22Rv1 (cell line): ENCODE data around the gene GPC5.

Experiments
- ZFX ChIP-seq: fragments of 450-650 bp; IDR thresholded peaks from 2 replicates; pipeline ENCODE4 v1.6.1; 2017; ENCODE audit warnings: antibody characterized with exemption, borderline replicate concordance
- TF ChIP-seq, protein P1 (sequence below): fragments of 450-650 bp; IDR thresholded peaks from 2 replicates; pipeline ENCODE4 v1.5.1; 2017; ENCODE audit warnings: mild to moderate bottlenecking

DNA sequence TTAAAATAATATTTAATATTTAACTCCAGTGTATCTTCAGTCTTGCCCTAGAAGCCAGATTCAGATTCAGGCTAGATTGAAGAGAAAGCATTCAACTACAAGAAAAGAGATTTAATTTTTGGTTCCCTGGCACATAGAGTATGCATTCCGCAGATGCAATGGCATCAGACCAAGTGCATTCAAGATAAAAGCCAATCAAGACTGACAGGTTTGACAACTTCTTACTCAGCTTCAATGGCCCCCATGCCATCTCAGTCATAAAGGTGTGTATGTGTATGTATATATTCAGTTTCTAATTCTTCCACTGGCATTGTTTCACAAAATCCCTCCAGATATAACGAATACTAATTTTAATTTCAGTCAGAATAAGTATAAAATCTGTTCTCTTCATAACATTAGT, 1177.4 kb downstream of the GPC5 start:
- TF ChIP-seq, protein P1, sequence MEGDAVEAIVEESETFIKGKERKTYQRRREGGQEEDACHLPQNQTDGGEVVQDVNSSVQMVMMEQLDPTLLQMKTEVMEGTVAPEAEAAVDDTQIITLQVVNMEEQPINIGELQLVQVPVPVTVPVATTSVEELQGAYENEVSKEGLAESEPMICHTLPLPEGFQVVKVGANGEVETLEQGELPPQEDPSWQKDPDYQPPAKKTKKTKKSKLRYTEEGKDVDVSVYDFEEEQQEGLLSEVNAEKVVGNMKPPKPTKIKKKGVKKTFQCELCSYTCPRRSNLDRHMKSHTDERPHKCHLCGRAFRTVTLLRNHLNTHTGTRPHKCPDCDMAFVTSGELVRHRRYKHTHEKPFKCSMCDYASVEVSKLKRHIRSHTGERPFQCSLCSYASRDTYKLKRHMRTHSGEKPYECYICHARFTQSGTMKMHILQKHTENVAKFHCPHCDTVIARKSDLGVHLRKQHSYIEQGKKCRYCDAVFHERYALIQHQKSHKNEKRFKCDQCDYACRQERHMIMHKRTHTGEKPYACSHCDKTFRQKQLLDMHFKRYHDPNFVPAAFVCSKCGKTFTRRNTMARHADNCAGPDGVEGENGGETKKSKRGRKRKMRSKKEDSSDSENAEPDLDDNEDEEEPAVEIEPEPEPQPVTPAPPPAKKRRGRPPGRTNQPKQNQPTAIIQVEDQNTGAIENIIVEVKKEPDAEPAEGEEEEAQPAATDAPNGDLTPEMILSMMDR, result no peak
- no peak for TF ChIP-seq ZFX
